HCT116 (cell line): ENCODE results near the gene ETS1. TPM values are rescaled to one million over a fixed set of nuclear protein-coding genes. Genes with fewer than 3 reads are reported as not detected.

Experiments
- ATAC-seq: fragments of 200-7000 bp; cut with Tn5 transposase; 2 replicates; pipeline ENCODE4 v1.9.1; 2020; ENCODE audit warnings: mild to moderate bottlenecking, moderate library complexity
- BruUV-seq: library from RNA; stranded (reverse); fragments of 400-500 nt; replicated peaks from 2 replicates; lab custom pipeline; 2021; lab: Mats Ljungman, UMichigan
- CTCF ChIA-PET: fragments of 300-600 bp; sonication (Branson Sonifier 250); formaldehyde crosslinking; loops from one replicate; lab custom pipeline; 2021; ENCODE audit warnings: antibody characterized with exemption; lab: Charles Lee
- POLR2A ChIA-PET: fragments of 300-600, 350-600 bp; sonication (Branson Sonifier 250); formaldehyde crosslinking; loops from one replicate; lab custom pipeline; 2021; ENCODE audit warnings: antibody characterized with exemption; lab: Charles Lee
- RAD21 ChIA-PET, 2 experiments: fragments of 300-600 bp; sonication (Branson Sonifier 250); formaldehyde crosslinking; loops; one replicate each; lab custom pipeline; 2023; ENCODE audit warnings: low total read pairs in 2 of 2; ENCODE audit not compliant: uncharacterized antibody in 2 of 2, unreplicated experiment in 2 of 2, low non-redundant PET in 1 of 2; lab: Charles Lee
- DNase-seq: peaks from one replicate; pipeline ENCODE4 v3.0.0-alpha.2; 2010; ENCODE audit warnings: low read depth, low spot score
- H2AFZ ChIP-seq: fragments of 200-600 bp; shearing (Covaris generic), sonication (generic); 2 replicates; pipeline ENCODE4 v1.6.1; 2017; ENCODE audit warnings: low read depth, mixed run types, mixed read lengths, antibody characterized with exemption, low read length; ENCODE audit not compliant: poor library complexity, severe bottlenecking
- H3K27ac ChIP-seq: 2 replicates; pipeline ENCODE4 v1.5.1; 2012; ENCODE audit warnings: low read depth, low read length
- H3K27me3 ChIP-seq: fragments of 200-600 bp; sonication (generic); 2 replicates; pipeline ENCODE4 v1.6.1; 2016; ENCODE audit warnings: mixed run types, low read length, mixed read lengths; ENCODE audit not compliant: insufficient read depth
- H3K36me3 ChIP-seq, 2 experiments: fragments of 200-500 bp in 1 of 2; fragments of 200-600 bp in 1 of 2; sonication (Bioruptor generic) in 1 of 2; sonication (generic) in 1 of 2; 2 replicates each; pipeline versions ENCODE4 v1.5.1 to v1.6.1; 2014 to 2016; ENCODE audit warnings: low read length in 2 of 2, inconsistent platforms in 1 of 2, mixed read lengths in 1 of 2, mixed run types in 1 of 2; ENCODE audit not compliant: insufficient read depth in 2 of 2, control insufficient read depth in 1 of 2
- H3K4me1 ChIP-seq, 2 experiments: fragments of 200-600 bp in 1 of 2; sonication (generic) in 1 of 2; 2 replicates each; pipeline versions ENCODE4 v1.5.1 to v1.6.1; 2012 to 2017; ENCODE audit warnings: low read length in 2 of 2, inconsistent platforms in 1 of 2, mild to moderate bottlenecking in 1 of 2, mixed read lengths in 1 of 2, mixed run types in 1 of 2, moderate library complexity in 1 of 2; ENCODE audit not compliant: insufficient read depth in 2 of 2, control insufficient read depth in 1 of 2
- H3K4me2 ChIP-seq: fragments of 200-600 bp; sonication (generic); 2 replicates; pipeline ENCODE4 v1.6.1; 2017; ENCODE audit warnings: mixed run types, low read length, mixed read lengths
- H3K4me3 ChIP-seq, 2 experiments: fragments of 200-600 bp in 1 of 2; sonication (generic) in 1 of 2; replicated peaks in 1 of 2; 2 replicates each; pipeline ENCODE4 v1.5.1; 2011 to 2016; ENCODE audit warnings: low read length in 2 of 2, control low read depth in 1 of 2, low read depth in 1 of 2, mild to moderate bottlenecking in 1 of 2, mixed read lengths in 1 of 2, mixed run types in 1 of 2
- H3K79me2 ChIP-seq: fragments of 200-600 bp; sonication (generic); 2 replicates; pipeline ENCODE4 v1.6.1; 2017; ENCODE audit warnings: mild to moderate bottlenecking, mixed run types, low read length, moderate library complexity, mixed read lengths; ENCODE audit not compliant: insufficient read depth
- H3K9ac ChIP-seq: fragments of 200-600 bp; sonication (generic); 2 replicates; pipeline ENCODE4 v1.6.1; 2016; ENCODE audit warnings: low read length, mixed read lengths
- H3K9me2 ChIP-seq: fragments of 200-600 bp; sonication (generic), shearing (Covaris generic); 2 replicates; pipeline ENCODE4 v1.6.1; 2017; ENCODE audit warnings: mixed run types, mild to moderate bottlenecking, moderate library complexity; ENCODE audit not compliant: insufficient read depth
- H3K9me3 ChIP-seq, 2 experiments: fragments of 200-500 bp in 1 of 2; fragments of 200-600 bp in 1 of 2; sonication (Bioruptor generic) in 1 of 2; sonication (generic) in 1 of 2; 2 replicates each; pipeline ENCODE4 v1.6.1; 2014 to 2017; ENCODE audit warnings: low read length in 2 of 2, mixed read lengths in 2 of 2, inconsistent platforms in 1 of 2, low read depth in 1 of 2, mild to moderate bottlenecking in 1 of 2, mixed run types in 1 of 2, moderate library complexity in 1 of 2; ENCODE audit not compliant: control insufficient read depth in 1 of 2, insufficient read depth in 1 of 2
- H4K20me1 ChIP-seq: fragments of 200-600 bp; sonication (generic), shearing (Covaris generic); 2 replicates; pipeline ENCODE4 v1.6.1; 2017; ENCODE audit warnings: mixed run types, mild to moderate bottlenecking, moderate library complexity; ENCODE audit not compliant: insufficient read depth
- CBX3 ChIP-seq: IDR thresholded peaks from 2 replicates; pipeline ENCODE4 v1.6.1; 2012; ENCODE audit warnings: low read depth
- CEBPB ChIP-seq: IDR thresholded peaks from 2 replicates; pipeline ENCODE4 v1.6.1; 2012; ENCODE audit warnings: low read depth
- CTCF ChIP-seq, 3 experiments: fragments of 200-600 bp in 1 of 3; sonication (generic) in 1 of 3; IDR thresholded peaks in 2 of 3; conservative IDR thresholded peaks in 1 of 3; 2 replicates each; pipeline ENCODE4 v1.5.1; 2012 to 2017; ENCODE audit warnings: low read depth in 2 of 3, low read length in 2 of 3, antibody characterized with exemption in 1 of 3, borderline replicate concordance in 1 of 3, control low read depth in 1 of 3, mild to moderate bottlenecking in 1 of 3, mixed read lengths in 1 of 3, mixed run types in 1 of 3, moderate library complexity in 1 of 3; ENCODE audit not compliant: insufficient read depth in 1 of 3
- EGR1 ChIP-seq: IDR thresholded peaks from 2 replicates; pipeline ENCODE4 v1.6.1; 2012; ENCODE audit warnings: low read depth
- EZH2 ChIP-seq: fragments of 200-600 bp; sonication (generic); IDR thresholded peaks from 2 replicates; pipeline ENCODE4 v1.6.1; 2017; ENCODE audit warnings: antibody characterized with exemption, mixed run types
- JUND ChIP-seq: IDR thresholded peaks from 2 replicates; pipeline ENCODE4 v1.6.1; 2012
- MAX ChIP-seq: IDR thresholded peaks from 2 replicates; pipeline ENCODE4 v1.6.1; 2012
- SP1 ChIP-seq: IDR thresholded peaks from 2 replicates; pipeline ENCODE4 v1.6.1; 2012; ENCODE audit warnings: low read depth
- TCF7L2 ChIP-seq: IDR thresholded peaks from 2 replicates; pipeline ENCODE4 v1.7.0; 2011; ENCODE audit warnings: borderline replicate concordance, inconsistent platforms; ENCODE audit not compliant: insufficient read depth, insufficient read length; ENCODE audit errors: extremely low read depth
- YY1 ChIP-seq: IDR thresholded peaks from 2 replicates; pipeline ENCODE4 v1.6.1; 2011; ENCODE audit warnings: low read length, low read depth, moderate library complexity, mild to moderate bottlenecking; ENCODE audit not compliant: insufficient replicate concordance; ENCODE audit errors: extremely low read depth
- ZBTB33 ChIP-seq: IDR thresholded peaks from 2 replicates; pipeline ENCODE4 v1.6.1; 2011; ENCODE audit warnings: mild to moderate bottlenecking, low read length, moderate library complexity; ENCODE audit not compliant: insufficient replicate concordance; ENCODE audit errors: extremely low read depth
- intact Hi-C: fragments of 100-400 bp; cut with micrococcal nuclease; formaldehyde crosslinking; loops from 2 replicates; pipeline ENCODE4 v1.10.0; 2022
- total RNA-seq: library from RNA; stranded (reverse); gene quantifications from one replicate; pipeline ENCODE4 v1.2.1, GENCODE V29; 2021; ENCODE audit not compliant: unreplicated experiment

ETS1 gene
- total RNA-seq, 1 experiment from 2014 or later = 9.2 TPM

GRCh38 chr11:128620309-128621100 lies 33.1 kb upstream of the ETS1 start:
- ChIA-PET CTCF (interaction anchor here (1.2 kb wide), 1 partner anchor 10 kb away, joined by 3 read pairs; no protein-coding TSS in a partner anchor), RAD21 (no interaction called here), POLR2A (no interaction called here)
- no peaks in the 10 kb centered on the region for H3K79me2 ChIP-seq
- no TSS peak for BruUV-seq
- peaks cover 43% of the 10 kb centered on the region for H3K27me3 ChIP-seq
- no peak overlapping the region for H3K27ac ChIP-seq
- no peaks in the 10 kb centered on the region for H3K9me3 ChIP-seq
- H3K9me2 ChIP-seq = no peaks in the 10 kb centered on the region
- intact Hi-C loops = no loop called here
- H4K20me1 ChIP-seq = no peaks in the 10 kb centered on the region
- DNase-seq (no peak), ATAC-seq (no peak)
- no peak overlapping the region for H3K4me3 ChIP-seq
- no peaks in the 10 kb centered on the region for H3K4me1 ChIP-seq
- no peak overlapping the region for H3K9ac ChIP-seq
- no peak overlapping the region for H2AFZ ChIP-seq
- TF ChIP-seq ZBTB33 (no peak), EZH2 (no peak), TCF7L2 (no peak), CEBPB (no peak), CBX3 (no peak), EGR1 (no peak), MAX (no peak), CTCF (IDR thresholded peaks at IDR 0.05 in 2 of 3, conservative IDR thresholded peaks at IDR 0.05 in 1 of 3; ENCODE audit: borderline replicate concordance in 1 of 3, insufficient read depth in 1 of 3, low read depth in 2 of 3, low read length in 2 of 3) (no peak), SP1 (no peak), YY1 (no peak), JUND (no peak)
- no peaks in the 10 kb centered on the region for H3K36me3 ChIP-seq
- no peak overlapping the region for H3K4me2 ChIP-seq
